Measurements from ENCODE around the gene IL32. TPM values are rescaled to one million over a fixed set of nuclear protein-coding genes. Genes with fewer than 3 reads are reported as not detected.

Gene IL32
- total and polyA plus RNA-seq, 4 donors: 83.7 to 275 (median 200) TPM

DNA sequence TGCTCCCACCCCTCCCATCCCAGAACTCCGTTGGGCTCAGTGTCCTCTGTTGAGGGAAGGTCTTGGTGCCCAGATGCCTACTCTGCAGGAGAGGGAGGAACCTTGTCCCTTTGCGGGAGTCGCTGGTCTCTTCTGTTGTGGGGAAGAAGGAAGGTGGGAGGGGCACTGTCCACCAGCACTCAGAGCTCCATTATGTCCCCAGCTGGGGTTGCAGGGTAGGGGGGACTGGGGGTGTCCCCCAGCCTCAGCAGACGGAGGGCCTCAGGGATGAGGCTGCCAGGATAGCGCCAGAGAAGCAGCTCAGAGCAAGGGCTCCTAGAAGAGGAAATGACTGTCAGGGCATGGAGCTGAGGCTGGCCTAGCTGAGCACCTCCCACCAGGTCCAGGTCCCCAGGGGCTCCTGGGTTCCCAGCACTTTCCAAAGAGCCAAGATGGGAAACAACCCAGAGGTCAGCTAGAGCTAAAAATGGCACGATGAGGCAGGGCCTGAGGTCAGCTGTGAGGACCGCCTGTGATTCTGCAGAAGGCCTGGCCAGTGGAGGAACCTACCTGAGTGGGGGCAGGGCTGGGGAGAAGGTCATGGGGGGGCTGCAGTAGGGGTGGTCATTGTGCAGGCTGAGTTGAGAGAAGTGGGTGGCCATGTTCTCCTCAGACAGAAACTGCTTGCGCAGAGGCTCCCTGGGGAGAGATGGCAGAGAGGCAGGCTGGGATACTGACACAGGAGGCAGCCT is 42.6 kb upstream of the IL32 start:
- Histone ChIP-seq H3K27me3 (ENCODE audit: control insufficient read depth in 3 of 3, insufficient read depth in 3 of 3, low read length in 2 of 3) (peaks cover 0 to 10% (median 6%) of the 10 kb centered on the region in 3 donors), H3K36me3 (ENCODE audit: control insufficient read depth in 4 of 4, insufficient read depth in 4 of 4, low read length in 4 of 4) (peaks cover 0 to 21% (median 7%) of the 10 kb centered on the region in 4 donors), H3K4me1 (ENCODE audit: control insufficient read depth in 5 of 5, insufficient read depth in 5 of 5, low read length in 5 of 5) (peaks cover 0 to 39% (median 26%) of the 10 kb centered on the region in 5 donors), H3K4me3 (peak overlapping the region; percentile 53), H3K9me3 (ENCODE audit: control insufficient read depth in 4 of 4, insufficient read depth in 3 of 4, low read length in 3 of 4) (no peaks in the 10 kb centered on the region), H3K9ac (ENCODE audit: insufficient read depth in 1 of 2, low read length in 2 of 2) (no peak overlapping the region), H3K27ac (ENCODE audit: low read depth in 1 of 2, low read length in 1 of 2) (peak overlapping the region; percentile 92 to 96)
- TF ChIP-seq, protein P1, sequence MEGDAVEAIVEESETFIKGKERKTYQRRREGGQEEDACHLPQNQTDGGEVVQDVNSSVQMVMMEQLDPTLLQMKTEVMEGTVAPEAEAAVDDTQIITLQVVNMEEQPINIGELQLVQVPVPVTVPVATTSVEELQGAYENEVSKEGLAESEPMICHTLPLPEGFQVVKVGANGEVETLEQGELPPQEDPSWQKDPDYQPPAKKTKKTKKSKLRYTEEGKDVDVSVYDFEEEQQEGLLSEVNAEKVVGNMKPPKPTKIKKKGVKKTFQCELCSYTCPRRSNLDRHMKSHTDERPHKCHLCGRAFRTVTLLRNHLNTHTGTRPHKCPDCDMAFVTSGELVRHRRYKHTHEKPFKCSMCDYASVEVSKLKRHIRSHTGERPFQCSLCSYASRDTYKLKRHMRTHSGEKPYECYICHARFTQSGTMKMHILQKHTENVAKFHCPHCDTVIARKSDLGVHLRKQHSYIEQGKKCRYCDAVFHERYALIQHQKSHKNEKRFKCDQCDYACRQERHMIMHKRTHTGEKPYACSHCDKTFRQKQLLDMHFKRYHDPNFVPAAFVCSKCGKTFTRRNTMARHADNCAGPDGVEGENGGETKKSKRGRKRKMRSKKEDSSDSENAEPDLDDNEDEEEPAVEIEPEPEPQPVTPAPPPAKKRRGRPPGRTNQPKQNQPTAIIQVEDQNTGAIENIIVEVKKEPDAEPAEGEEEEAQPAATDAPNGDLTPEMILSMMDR (IDR thresholded peaks at IDR 0.05; ENCODE audit: control extremely low read depth, extremely low read depth): no peak
- ATAC-seq (ENCODE audit: insufficient read depth, low FRiP score): no peak
- 50 to 51% methylated on average over 8 of the region's 8 CpGs for WGBS, 2 donors
- DNase-seq: no peak

DNA sequence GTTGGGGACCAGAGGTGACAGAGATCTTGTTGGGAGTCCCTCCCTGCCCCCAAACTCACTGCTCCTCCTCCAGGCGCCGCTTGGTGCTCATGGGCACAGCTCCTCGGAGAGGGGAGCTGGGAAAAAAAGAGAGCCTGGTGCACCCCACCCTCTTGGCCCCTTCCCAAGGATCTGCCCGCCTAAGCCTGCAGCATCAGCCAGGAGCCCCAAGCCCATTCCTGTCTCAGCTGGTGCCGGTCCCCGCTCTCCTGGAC is 42.1 kb upstream of the IL32 start:
- Histone ChIP-seq H3K9ac (ENCODE audit: insufficient read depth in 1 of 2, low read length in 2 of 2) (no peak overlapping the region), H3K27me3 (ENCODE audit: control insufficient read depth in 3 of 3, insufficient read depth in 3 of 3, low read length in 2 of 3) (peaks cover 0 to 5% (median 4%) of the 10 kb centered on the region in 3 donors), H3K27ac (ENCODE audit: low read depth in 1 of 2, low read length in 1 of 2) (peak overlapping the region; percentile 92 to 96), H3K36me3 (ENCODE audit: control insufficient read depth in 4 of 4, insufficient read depth in 4 of 4, low read length in 4 of 4) (peaks cover 0 to 21% (median 7%) of the 10 kb centered on the region in 4 donors), H3K9me3 (ENCODE audit: control insufficient read depth in 4 of 4, insufficient read depth in 3 of 4, low read length in 3 of 4) (no peaks in the 10 kb centered on the region), H3K4me1 (ENCODE audit: control insufficient read depth in 5 of 5, insufficient read depth in 5 of 5, low read length in 5 of 5) (peaks cover 0 to 40% (median 21%) of the 10 kb centered on the region in 5 donors), H3K4me3 (peak overlapping the region; percentile 53)
- DNase-seq (no peak), ATAC-seq (ENCODE audit: insufficient read depth, low FRiP score) (no peak)
- TF ChIP-seq, protein P1 (IDR thresholded peaks at IDR 0.05; ENCODE audit: control extremely low read depth, extremely low read depth): no peak
- WGBS, 2 donors: 32 to 36% methylated on average over 6 of the region's 6 CpGs

DNA sequence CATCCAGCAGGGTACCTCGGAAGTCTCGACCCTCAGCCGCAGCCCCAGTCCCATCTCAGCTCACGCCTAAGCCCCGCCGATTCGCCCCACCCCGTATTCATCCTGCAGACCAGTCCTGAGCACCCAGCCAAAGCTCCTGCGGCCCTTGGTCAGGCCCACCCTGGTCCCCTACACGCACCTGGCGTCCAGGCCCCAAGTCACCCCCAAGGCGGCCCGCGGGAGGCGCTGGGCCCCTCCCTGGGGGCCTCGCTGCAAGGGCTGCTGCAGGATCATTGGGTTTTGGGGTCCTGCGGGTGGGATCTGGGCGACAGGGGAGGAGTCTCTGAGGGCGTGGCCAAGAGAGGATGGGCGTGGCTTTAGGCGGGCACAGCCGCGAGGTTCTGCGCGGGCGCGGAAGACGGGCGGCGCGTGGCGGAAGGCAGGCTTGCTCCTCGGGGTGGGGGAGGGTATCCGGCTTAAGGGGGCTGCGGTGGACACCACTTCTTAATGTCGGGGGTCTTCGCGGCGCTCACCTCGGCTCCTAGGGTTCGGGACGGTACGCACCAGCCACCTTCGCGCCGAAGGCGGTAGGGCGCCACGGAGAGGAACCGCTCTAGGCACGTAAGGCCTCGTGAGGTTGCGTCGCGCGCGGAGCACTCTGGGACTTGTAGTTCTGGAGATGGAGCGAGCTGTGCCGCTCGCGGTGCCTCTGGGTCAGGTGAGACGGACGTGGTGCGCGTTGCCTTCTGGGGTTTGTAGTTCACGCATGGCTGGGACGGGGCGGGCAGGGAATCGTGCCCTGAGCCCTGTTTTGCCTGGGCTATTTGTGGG is 41.6 kb upstream of the IL32 start, which contains the start of the genes HCFC1R1 and THOC6:
Gene HCFC1R1 (minus strand): TSS at position 274 of the 810 bp plus-strand sequence. CDS start 1 bp downstream, at position 273.
Gene THOC6 (plus strand): TSS at position 367 of the 810 bp plus-strand sequence. CDS start 292 bp downstream, at position 659.
- peaks cover 0 to 21% (median 7%) of the 10 kb centered on the region in 4 donors for H3K36me3 ChIP-seq (ENCODE audit: control insufficient read depth in 4 of 4, insufficient read depth in 4 of 4, low read length in 4 of 4)
- H3K27me3 ChIP-seq (ENCODE audit: control insufficient read depth in 3 of 3, insufficient read depth in 3 of 3, low read length in 2 of 3): peaks cover 0 to 4% (median 4%) of the 10 kb centered on the region in 3 donors
- H3K27ac ChIP-seq (ENCODE audit: low read depth in 1 of 2, low read length in 1 of 2): peak within 1 kb of the TSS; percentile 92 to 96
- ATAC-seq (ENCODE audit: insufficient read depth, low FRiP score) (peak; percentile 56), DNase-seq (peak; percentile 95 to 97 (median 96))
- no peaks in the 10 kb centered on the region for H3K9me3 ChIP-seq (ENCODE audit: control insufficient read depth in 4 of 4, insufficient read depth in 3 of 4, low read length in 3 of 4)
- peak within 1 kb of the TSS; percentile 53 for H3K4me3 ChIP-seq
- peaks cover 0 to 44% (median 21%) of the 10 kb centered on the region in 5 donors for H3K4me1 ChIP-seq (ENCODE audit: control insufficient read depth in 5 of 5, insufficient read depth in 5 of 5, low read length in 5 of 5)
- TF ChIP-seq, protein P1 (IDR thresholded peaks at IDR 0.05; ENCODE audit: control extremely low read depth, extremely low read depth): no peak
- WGBS, 2 donors: 1% methylated on average over 68 to 69 of the region's 69 CpGs
- H3K9ac ChIP-seq (ENCODE audit: insufficient read depth in 1 of 2, low read length in 2 of 2): peak within 1 kb of the TSS in 1 of 2 donors; percentile 62
